ENCODE measurements around the gene KSR2.

GRCh38 chr12:117707861-117708260 lies 260.9 kb downstream of the KSR2 start:
- TF ChIP-seq CTCF (IDR thresholded peaks at IDR 0.05) (no peak), POLR2A (IDR thresholded peaks at IDR 0.05) (no peak)
